Vagina (tissue), 2 donors: ENCODE results near the gene TJP2.

Experiments
- CTCF ChIP-seq, 3 experiments: fragments of 450-650 bp in 2 of 3; fragments of 200-600 bp in 1 of 3; sonication (generic) in 1 of 3; IDR thresholded peaks; one replicate each; pipeline ENCODE4 v1.5.1; 2017 to 2019; ENCODE audit warnings: antibody characterized with exemption in 3 of 3, mild to moderate bottlenecking in 2 of 3, moderate library complexity in 2 of 3
- POLR2A ChIP-seq, 2 donors: fragments of 450-650 bp; IDR thresholded peaks; one replicate each; pipeline ENCODE4 v1.6.1; 2017; ENCODE audit warnings: antibody characterized with exemption in 2 of 2, mild to moderate bottlenecking in 2 of 2, moderate library complexity in 2 of 2
- POLR2AphosphoS5 ChIP-seq, 2 donors: sonication (generic); formaldehyde crosslinking; IDR thresholded peaks; one replicate each; pipeline ENCODE4 v1.9.0; 2017; ENCODE audit warnings: antibody characterized with exemption in 2 of 2, mild to moderate bottlenecking in 2 of 2, low read depth in 1 of 2; ENCODE audit not compliant: insufficient read depth in 1 of 2

- no peak for TF ChIP-seq CTCF (IDR thresholded peaks at IDR 0.05)
- no peak for TF ChIP-seq POLR2A (IDR thresholded peaks at IDR 0.05)
- no peak for TF ChIP-seq POLR2AphosphoS5 (IDR thresholded peaks at IDR 0.05; ENCODE audit: insufficient read depth in 1 of 2, low read depth in 1 of 2)
Measured at GRCh38 chr9:69204849-69205248, 30.8 kb downstream of the TJP2 start.
